HG02943 (cell line): Measurements from ENCODE around the gene WIPI1.
A peak's percentile ranks its signal among the peaks of the same experiment; 100 is the strongest.

Source experiments
- ATAC-seq: cut with Tn5 transposase; IDR thresholded peaks from one replicate; pipeline ENCODE4 v1.9.1; 2021; ENCODE audit warnings: mild to moderate bottlenecking, low read depth, moderate library complexity; ENCODE audit not compliant: unreplicated experiment

WIPI1 gene

GRCh38 chr17:68461589-68461988 is 4.3 kb upstream of the WIPI1 start:
- no peak for ATAC-seq

- no peak for ATAC-seq
Observed at GRCh38 chr17:68461122-68461539, 3.8 kb upstream of the WIPI1 start.

GRCh38 chr17:68460715-68461114 is 3.4 kb upstream of the WIPI1 start:
- no peak for ATAC-seq

- no peak for ATAC-seq
Observed at GRCh38 chr17:68460146-68460545, 2.9 kb upstream of the WIPI1 start.

GRCh38 chr17:68459037-68459639 is 1.8 kb upstream of the WIPI1 start:
- no peak for ATAC-seq

GRCh38 chr17:68458260-68459036 is 1.2 kb upstream of the WIPI1 start:
- no peak for ATAC-seq

GRCh38 chr17:68457539-68458259 is 403 bp upstream of the WIPI1 start:
- peak; percentile 64 for ATAC-seq

GRCh38 chr17:68456339-68457167 is 743 bp downstream of the WIPI1 start:
- ATAC-seq, result no peak

GRCh38 chr17:68455901-68456338 is 1.4 kb downstream of the WIPI1 start:
- no peak for ATAC-seq

GRCh38 chr17:68453991-68454665 is 3.2 kb downstream of the WIPI1 start:
- no peak for ATAC-seq

GRCh38 chr17:68452724-68453290 is 4.5 kb downstream of the WIPI1 start:
- no peak for ATAC-seq

- no peak for ATAC-seq
Observed at GRCh38 chr17:68451670-68452354, 5.5 kb downstream of the WIPI1 start.

- no peak for ATAC-seq
Observed at GRCh38 chr17:68450801-68451200, 6.5 kb downstream of the WIPI1 start.

GRCh38 chr17:68450391-68450790 is 6.9 kb downstream of the WIPI1 start:
- no peak for ATAC-seq

GRCh38 chr17:68449021-68449739 is 8.1 kb downstream of the WIPI1 start:
- no peak for ATAC-seq

GRCh38 chr17:68446626-68447041 is 10.7 kb downstream of the WIPI1 start:
- no peak for ATAC-seq

- ATAC-seq, result no peak
Observed at GRCh38 chr17:68445671-68446070, 11.6 kb downstream of the WIPI1 start.

GRCh38 chr17:68443972-68444464 is 13.3 kb downstream of the WIPI1 start:
- no peak for ATAC-seq
